HCT116 (cell line): ENCODE results near the gene ZNF346. TPM values are rescaled to one million over a fixed set of nuclear protein-coding genes. Genes with fewer than 3 reads are reported as not detected.

Experiments used
- ATAC-seq: fragments of 200-7000 bp; cut with Tn5 transposase; 2 replicates; pipeline ENCODE4 v1.9.1; 2020; ENCODE audit warnings: mild to moderate bottlenecking, moderate library complexity
- BruUV-seq: library from RNA; stranded (reverse); fragments of 400-500 nt; replicated peaks from 2 replicates; lab custom pipeline; 2021; lab: Mats Ljungman, UMichigan
- CTCF ChIA-PET: fragments of 300-600 bp; sonication (Branson Sonifier 250); formaldehyde crosslinking; loops from one replicate; lab custom pipeline; 2021; ENCODE audit warnings: antibody characterized with exemption; lab: Charles Lee
- POLR2A ChIA-PET: fragments of 300-600, 350-600 bp; sonication (Branson Sonifier 250); formaldehyde crosslinking; loops from one replicate; lab custom pipeline; 2021; ENCODE audit warnings: antibody characterized with exemption; lab: Charles Lee
- RAD21 ChIA-PET, 2 experiments: fragments of 300-600 bp; sonication (Branson Sonifier 250); formaldehyde crosslinking; loops; one replicate each; lab custom pipeline; 2023; ENCODE audit warnings: low total read pairs in 2 of 2; ENCODE audit not compliant: uncharacterized antibody in 2 of 2, unreplicated experiment in 2 of 2, low non-redundant PET in 1 of 2; lab: Charles Lee
- DNase-seq: peaks from one replicate; pipeline ENCODE4 v3.0.0-alpha.2; 2010; ENCODE audit warnings: low read depth, low spot score
- H2AFZ ChIP-seq: fragments of 200-600 bp; shearing (Covaris generic), sonication (generic); 2 replicates; pipeline ENCODE4 v1.6.1; 2017; ENCODE audit warnings: low read depth, mixed run types, mixed read lengths, antibody characterized with exemption, low read length; ENCODE audit not compliant: poor library complexity, severe bottlenecking
- H3K27ac ChIP-seq: 2 replicates; pipeline ENCODE4 v1.5.1; 2012; ENCODE audit warnings: low read depth, low read length
- H3K27me3 ChIP-seq: fragments of 200-600 bp; sonication (generic); 2 replicates; pipeline ENCODE4 v1.6.1; 2016; ENCODE audit warnings: mixed run types, low read length, mixed read lengths; ENCODE audit not compliant: insufficient read depth
- H3K36me3 ChIP-seq, 2 experiments: fragments of 200-500 bp in 1 of 2; fragments of 200-600 bp in 1 of 2; sonication (Bioruptor generic) in 1 of 2; sonication (generic) in 1 of 2; 2 replicates each; pipeline versions ENCODE4 v1.5.1 to v1.6.1; 2014 to 2016; ENCODE audit warnings: low read length in 2 of 2, inconsistent platforms in 1 of 2, mixed read lengths in 1 of 2, mixed run types in 1 of 2; ENCODE audit not compliant: insufficient read depth in 2 of 2, control insufficient read depth in 1 of 2
- H3K4me1 ChIP-seq, 2 experiments: fragments of 200-600 bp in 1 of 2; sonication (generic) in 1 of 2; 2 replicates each; pipeline versions ENCODE4 v1.5.1 to v1.6.1; 2012 to 2017; ENCODE audit warnings: low read length in 2 of 2, inconsistent platforms in 1 of 2, mild to moderate bottlenecking in 1 of 2, mixed read lengths in 1 of 2, mixed run types in 1 of 2, moderate library complexity in 1 of 2; ENCODE audit not compliant: insufficient read depth in 2 of 2, control insufficient read depth in 1 of 2
- H3K4me2 ChIP-seq: fragments of 200-600 bp; sonication (generic); 2 replicates; pipeline ENCODE4 v1.6.1; 2017; ENCODE audit warnings: mixed run types, low read length, mixed read lengths
- H3K4me3 ChIP-seq, 2 experiments: fragments of 200-600 bp in 1 of 2; sonication (generic) in 1 of 2; replicated peaks in 1 of 2; 2 replicates each; pipeline ENCODE4 v1.5.1; 2011 to 2016; ENCODE audit warnings: low read length in 2 of 2, control low read depth in 1 of 2, low read depth in 1 of 2, mild to moderate bottlenecking in 1 of 2, mixed read lengths in 1 of 2, mixed run types in 1 of 2
- H3K79me2 ChIP-seq: fragments of 200-600 bp; sonication (generic); 2 replicates; pipeline ENCODE4 v1.6.1; 2017; ENCODE audit warnings: mild to moderate bottlenecking, mixed run types, low read length, moderate library complexity, mixed read lengths; ENCODE audit not compliant: insufficient read depth
- H3K9ac ChIP-seq: fragments of 200-600 bp; sonication (generic); 2 replicates; pipeline ENCODE4 v1.6.1; 2016; ENCODE audit warnings: low read length, mixed read lengths
- H3K9me2 ChIP-seq: fragments of 200-600 bp; sonication (generic), shearing (Covaris generic); 2 replicates; pipeline ENCODE4 v1.6.1; 2017; ENCODE audit warnings: mixed run types, mild to moderate bottlenecking, moderate library complexity; ENCODE audit not compliant: insufficient read depth
- H3K9me3 ChIP-seq, 2 experiments: fragments of 200-500 bp in 1 of 2; fragments of 200-600 bp in 1 of 2; sonication (Bioruptor generic) in 1 of 2; sonication (generic) in 1 of 2; 2 replicates each; pipeline ENCODE4 v1.6.1; 2014 to 2017; ENCODE audit warnings: low read length in 2 of 2, mixed read lengths in 2 of 2, inconsistent platforms in 1 of 2, low read depth in 1 of 2, mild to moderate bottlenecking in 1 of 2, mixed run types in 1 of 2, moderate library complexity in 1 of 2; ENCODE audit not compliant: control insufficient read depth in 1 of 2, insufficient read depth in 1 of 2
- H4K20me1 ChIP-seq: fragments of 200-600 bp; sonication (generic), shearing (Covaris generic); 2 replicates; pipeline ENCODE4 v1.6.1; 2017; ENCODE audit warnings: mixed run types, mild to moderate bottlenecking, moderate library complexity; ENCODE audit not compliant: insufficient read depth
- CBX3 ChIP-seq: IDR thresholded peaks from 2 replicates; pipeline ENCODE4 v1.6.1; 2012; ENCODE audit warnings: low read depth
- CEBPB ChIP-seq: IDR thresholded peaks from 2 replicates; pipeline ENCODE4 v1.6.1; 2012; ENCODE audit warnings: low read depth
- RAD21 ChIP-seq: IDR thresholded peaks from 2 replicates; pipeline ENCODE4 v1.6.1; 2012; ENCODE audit warnings: low read depth, mild to moderate bottlenecking
- YY1 ChIP-seq: IDR thresholded peaks from 2 replicates; pipeline ENCODE4 v1.6.1; 2011; ENCODE audit warnings: low read length, low read depth, moderate library complexity, mild to moderate bottlenecking; ENCODE audit not compliant: insufficient replicate concordance; ENCODE audit errors: extremely low read depth
- intact Hi-C: fragments of 100-400 bp; cut with micrococcal nuclease; formaldehyde crosslinking; loops from 2 replicates; pipeline ENCODE4 v1.10.0; 2022
- total RNA-seq: library from RNA; stranded (reverse); gene quantifications from one replicate; pipeline ENCODE4 v1.2.1, GENCODE V29; 2021; ENCODE audit not compliant: unreplicated experiment

ZNF346 gene
- total RNA-seq, 1 experiment from 2014 or later = 13.7 TPM

DNA sequence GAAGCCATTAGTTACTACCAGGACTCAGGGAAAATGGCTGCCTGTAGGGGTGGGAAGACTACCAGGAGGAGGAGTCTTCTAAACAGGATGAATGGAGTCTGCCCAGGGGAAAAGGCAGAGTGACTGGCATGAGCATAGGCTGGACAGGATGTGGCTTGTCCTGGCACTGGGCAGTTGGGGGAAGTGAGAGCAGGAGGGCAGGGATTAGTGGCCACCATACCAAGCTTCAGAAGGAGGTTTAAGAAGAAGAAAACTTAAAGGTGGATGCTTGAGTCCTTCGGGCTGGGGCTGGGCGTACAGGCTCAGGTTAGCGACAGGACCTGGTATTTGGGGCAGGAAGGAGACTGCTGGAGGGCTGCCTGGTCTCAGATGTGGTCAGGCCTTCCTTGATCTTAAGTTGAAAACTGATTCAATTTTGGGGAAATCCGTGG is 106.1 kb downstream of the ZNF346 start:
- H3K79me2 ChIP-seq = no peaks in the 10 kb centered on the region
- no TSS peak for BruUV-seq
- peak overlapping the region; percentile 80 for H2AFZ ChIP-seq
- H4K20me1 ChIP-seq = no peaks in the 10 kb centered on the region
- no peak for DNase-seq
- H3K4me3 ChIP-seq = no peak overlapping the region
- no peaks in the 10 kb centered on the region for H3K27me3 ChIP-seq
- no peak overlapping the region for H3K27ac ChIP-seq
- ChIA-PET POLR2A (no interaction called here), RAD21 (no interaction called here), CTCF (interaction anchor here (0.9 kb wide), 1 partner anchor 17 kb away, joined by 3 read pairs; no protein-coding TSS in a partner anchor)
- peaks cover 4 to 24% of the 10 kb centered on the region in 2 experiments; a peak in 3 of 4 replicates for H3K4me1 ChIP-seq
- H3K9me3 ChIP-seq = no peaks in the 10 kb centered on the region
- no peak overlapping the region for H3K9ac ChIP-seq
- no peaks in the 10 kb centered on the region for H3K9me2 ChIP-seq
- intact Hi-C loops = no loop called here
- ATAC-seq = no peak
- no peak overlapping the region for H3K4me2 ChIP-seq
- no peaks in the 10 kb centered on the region for H3K36me3 ChIP-seq
- TF ChIP-seq RAD21 (no peak), YY1 (peak; percentile 32)

DNA sequence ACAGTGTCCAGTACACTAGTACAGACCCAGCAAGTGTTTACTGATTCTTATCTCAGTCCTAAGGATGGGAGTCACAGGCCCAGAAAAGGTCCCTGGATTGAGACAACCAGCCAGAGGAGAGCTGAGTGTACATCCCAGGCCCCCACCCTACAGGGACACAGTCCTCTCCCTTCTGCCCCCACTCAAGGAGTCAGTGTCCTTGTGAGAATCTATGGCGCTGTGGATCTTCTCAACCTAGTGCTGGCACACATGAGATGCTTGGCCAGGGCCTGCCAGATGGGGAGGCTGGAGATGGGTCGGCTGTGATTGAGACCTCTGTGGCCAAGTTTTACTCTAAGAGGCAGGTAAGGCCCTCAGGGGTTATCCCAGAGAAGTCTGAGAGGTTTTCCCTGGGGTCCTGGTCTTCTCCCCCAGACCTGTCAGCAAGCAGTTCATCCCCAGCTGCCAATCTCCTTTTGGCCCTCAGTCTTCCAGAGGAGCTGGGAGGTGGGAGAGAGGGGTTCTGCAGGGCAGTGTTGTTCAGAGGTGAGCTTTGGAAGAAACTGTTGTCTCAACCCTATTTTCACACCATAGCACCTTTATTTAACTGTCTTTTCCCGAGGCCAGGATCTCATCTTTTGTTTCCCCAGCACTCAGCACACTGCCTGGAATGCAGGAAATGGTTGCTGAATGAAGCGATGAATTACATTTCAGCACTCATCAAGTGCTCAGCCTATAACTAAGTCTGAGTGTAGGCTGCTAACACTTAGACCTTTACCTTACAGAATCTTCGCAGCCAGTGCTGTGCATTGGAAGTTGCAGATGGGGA is 107.9 kb downstream of the ZNF346 start:
- BruUV-seq = no TSS peak
- Histone ChIP-seq H3K4me3 (no peak overlapping the region), H2AFZ (no peak overlapping the region), H3K9me3 (no peaks in the 10 kb centered on the region), H3K79me2 (peaks cover 10% of the 10 kb centered on the region), H3K27me3 (no peaks in the 10 kb centered on the region), H3K9ac (no peak overlapping the region), H3K9me2 (no peaks in the 10 kb centered on the region), H4K20me1 (no peaks in the 10 kb centered on the region), H3K27ac (no peak overlapping the region), H3K36me3 (peaks cover 0 to 2% of the 10 kb centered on the region in 2 experiments; a peak in 1 of 4 replicates), H3K4me2 (no peak overlapping the region), H3K4me1 (peaks cover 4 to 18% of the 10 kb centered on the region in 2 experiments; a peak in 3 of 4 replicates)
- ATAC-seq (no peak), DNase-seq (no peak)
- RAD21 ChIA-PET = no interaction called here
- intact Hi-C loops = no loop called here
- POLR2A ChIA-PET = no interaction called here
- TF ChIP-seq CEBPB (no peak), CBX3 (no peak)
- CTCF ChIA-PET = interaction anchor here (1.1 kb wide), 1 partner anchor 16 kb away, joined by 4 read pairs; no protein-coding TSS in a partner anchor

Other genes with a start within 250 kb of the ZNF346 start
- 10.1 TPM for gene UNC5A, start 212.1 kb upstream of the ZNF346 start, total RNA-seq
- 0.30 TPM for gene HK3, start 123.3 kb upstream of the ZNF346 start, total RNA-seq
- gene UIMC1, start 15.9 kb upstream of the ZNF346 start, total RNA-seq = 38.4 TPM
- 78.1 TPM for gene FGFR4, start 64.2 kb downstream of the ZNF346 start, total RNA-seq
- gene NSD1, start 111.1 kb downstream of the ZNF346 start, total RNA-seq = 58.8 TPM